Central memory CD8-positive, alpha-beta T cell (primary cell): ENCODE data around the gene CCBE1.

Source experiments
- ATAC-seq: fragments of 150-1000 bp; cut with Tn5 transposase; replicated peaks from 2 replicates; pipeline ENCODE4 v1.10.0; 2022; ENCODE audit warnings: mild to moderate bottlenecking, moderate FRiP score, moderate number of reproducible peaks; ENCODE audit not compliant: poor library complexity, severe bottlenecking; ENCODE audit errors: extremely low read depth
- DNase-seq, 2 donors: peaks; one replicate each; pipeline ENCODE4 v3.0.0; 2021; ENCODE audit warnings: low spot score in 2 of 2
- H3K27ac Mint-ChIP-seq: one replicate; pipeline ENCODE4 v1.8.0; 2022; ENCODE audit warnings: low read depth, mild to moderate bottlenecking, moderate library complexity, mixed read lengths
- H3K27me3 Mint-ChIP-seq: one replicate; pipeline ENCODE4 v1.8.0; 2022; ENCODE audit warnings: mixed read lengths
- H3K36me3 Mint-ChIP-seq: one replicate; pipeline ENCODE4 v1.8.0; 2022; ENCODE audit warnings: mild to moderate bottlenecking, moderate library complexity, mixed read lengths; ENCODE audit not compliant: insufficient read depth
- H3K4me1 Mint-ChIP-seq: one replicate; pipeline ENCODE4 v1.8.0; 2022; ENCODE audit warnings: mixed read lengths
- H3K4me3 Mint-ChIP-seq: one replicate; pipeline ENCODE4 v1.8.0; 2022; ENCODE audit warnings: mild to moderate bottlenecking, moderate library complexity, mixed read lengths
- H3K9me3 Mint-ChIP-seq: one replicate; pipeline ENCODE4 v1.8.0; 2022; ENCODE audit warnings: mixed read lengths

CCBE1 gene

GRCh38 chr18:59563176-59563785 lies 133.9 kb downstream of the CCBE1 start:
- Mint-ChIP-seq H3K4me3 (no peak overlapping the region), H3K27me3 (no peaks in the 10 kb centered on the region), H3K9me3 (peaks cover 9% of the 10 kb centered on the region), H3K36me3 (no peaks in the 10 kb centered on the region), H3K27ac (no peak overlapping the region), H3K4me1 (no peaks in the 10 kb centered on the region)
- no peak for DNase-seq
- no peak for ATAC-seq

GRCh38 chr18:59562751-59563150 lies 134.5 kb downstream of the CCBE1 start:
- no peak for ATAC-seq
- DNase-seq, result no peak
- Mint-ChIP-seq H3K36me3 (no peaks in the 10 kb centered on the region), H3K27me3 (no peaks in the 10 kb centered on the region), H3K4me1 (no peaks in the 10 kb centered on the region), H3K27ac (no peak overlapping the region), H3K9me3 (peaks cover 11% of the 10 kb centered on the region), H3K4me3 (no peak overlapping the region)

- Mint-ChIP-seq H3K27ac (no peak overlapping the region), H3K36me3 (no peaks in the 10 kb centered on the region), H3K9me3 (peaks cover 13% of the 10 kb centered on the region), H3K4me1 (no peaks in the 10 kb centered on the region), H3K4me3 (no peak overlapping the region), H3K27me3 (no peaks in the 10 kb centered on the region)
- ATAC-seq (no peak), DNase-seq (no peak)
Observed at GRCh38 chr18:59561612-59562011, 135.6 kb downstream of the CCBE1 start.

- Mint-ChIP-seq H3K4me3 (no peak overlapping the region), H3K4me1 (no peaks in the 10 kb centered on the region), H3K27ac (no peak overlapping the region), H3K36me3 (no peaks in the 10 kb centered on the region), H3K9me3 (peaks cover 13% of the 10 kb centered on the region), H3K27me3 (no peaks in the 10 kb centered on the region)
- ATAC-seq (no peak), DNase-seq (no peak)
Observed at GRCh38 chr18:59560556-59560955, 136.7 kb downstream of the CCBE1 start.

GRCh38 chr18:59559528-59559927 lies 137.7 kb downstream of the CCBE1 start:
- H3K27ac Mint-ChIP-seq, result no peak overlapping the region

GRCh38 chr18:59555995-59556659 lies 141.1 kb downstream of the CCBE1 start:
- DNase-seq (no peak), ATAC-seq (no peak)
- H3K36me3 Mint-ChIP-seq, result no peaks in the 10 kb centered on the region
- H3K9me3 Mint-ChIP-seq, result peaks cover 4% of the 10 kb centered on the region
- H3K4me1 Mint-ChIP-seq, result no peaks in the 10 kb centered on the region
- no peaks in the 10 kb centered on the region for H3K27me3 Mint-ChIP-seq
- H3K4me3 Mint-ChIP-seq, result no peak overlapping the region
- no peak overlapping the region for H3K27ac Mint-ChIP-seq

More at GRCh38 chr18:59559528-59559927, 137.7 kb downstream of the CCBE1 start:
- H3K9me3 Mint-ChIP-seq, result peaks cover 6% of the 10 kb centered on the region
- no peaks in the 10 kb centered on the region for H3K27me3 Mint-ChIP-seq
- H3K4me3 Mint-ChIP-seq, result no peak overlapping the region
- no peaks in the 10 kb centered on the region for H3K36me3 Mint-ChIP-seq
- DNase-seq (no peak), ATAC-seq (no peak)
- H3K4me1 Mint-ChIP-seq, result no peaks in the 10 kb centered on the region

- Mint-ChIP-seq H3K4me3 (no peak overlapping the region), H3K27me3 (no peaks in the 10 kb centered on the region), H3K27ac (no peak overlapping the region), H3K4me1 (no peaks in the 10 kb centered on the region), H3K36me3 (no peaks in the 10 kb centered on the region), H3K9me3 (peaks cover 4% of the 10 kb centered on the region)
- no peak for DNase-seq
- ATAC-seq, result no peak
Observed at GRCh38 chr18:59554796-59555335, 142.4 kb downstream of the CCBE1 start.

GRCh38 chr18:59553273-59553870 lies 143.9 kb downstream of the CCBE1 start:
- H3K27ac Mint-ChIP-seq, result no peak overlapping the region
- no peaks in the 10 kb centered on the region for H3K4me1 Mint-ChIP-seq
- no peak overlapping the region for H3K4me3 Mint-ChIP-seq
- H3K36me3 Mint-ChIP-seq, result no peaks in the 10 kb centered on the region
- no peak for DNase-seq
- ATAC-seq, result no peak
- H3K9me3 Mint-ChIP-seq, result peaks cover 4% of the 10 kb centered on the region
- H3K27me3 Mint-ChIP-seq, result peaks cover under 1% of the 10 kb centered on the region

GRCh38 chr18:59551902-59552635 lies 145.2 kb downstream of the CCBE1 start:
- H3K4me1 Mint-ChIP-seq, result no peaks in the 10 kb centered on the region
- H3K4me3 Mint-ChIP-seq, result no peak overlapping the region
- no peaks in the 10 kb centered on the region for H3K9me3 Mint-ChIP-seq
- H3K36me3 Mint-ChIP-seq, result no peaks in the 10 kb centered on the region
- no peak for DNase-seq
- H3K27me3 Mint-ChIP-seq, result peaks cover 14% of the 10 kb centered on the region
- no peak overlapping the region for H3K27ac Mint-ChIP-seq
- no peak for ATAC-seq

GRCh38 chr18:59550174-59550516 lies 147.1 kb downstream of the CCBE1 start:
- ATAC-seq (no peak), DNase-seq (no peak)
- H3K27ac Mint-ChIP-seq, result no peak overlapping the region
- H3K36me3 Mint-ChIP-seq, result no peaks in the 10 kb centered on the region
- H3K27me3 Mint-ChIP-seq, result peaks cover 14% of the 10 kb centered on the region
- no peak overlapping the region for H3K4me3 Mint-ChIP-seq
- no peaks in the 10 kb centered on the region for H3K4me1 Mint-ChIP-seq
- no peaks in the 10 kb centered on the region for H3K9me3 Mint-ChIP-seq

- no peaks in the 10 kb centered on the region for H3K4me1 Mint-ChIP-seq
- no peak for ATAC-seq
- H3K9me3 Mint-ChIP-seq, result no peaks in the 10 kb centered on the region
- H3K4me3 Mint-ChIP-seq, result no peak overlapping the region
- no peak for DNase-seq
- H3K27me3 Mint-ChIP-seq, result peaks cover 14% of the 10 kb centered on the region
- no peak overlapping the region for H3K27ac Mint-ChIP-seq
- no peaks in the 10 kb centered on the region for H3K36me3 Mint-ChIP-seq
Observed at GRCh38 chr18:59549503-59550173, 147.6 kb downstream of the CCBE1 start.

GRCh38 chr18:59547581-59548182 lies 149.5 kb downstream of the CCBE1 start:
- H3K9me3 Mint-ChIP-seq, result no peaks in the 10 kb centered on the region
- no peaks in the 10 kb centered on the region for H3K4me1 Mint-ChIP-seq
- no peak overlapping the region for H3K27ac Mint-ChIP-seq
- peaks cover 14% of the 10 kb centered on the region for H3K27me3 Mint-ChIP-seq
- H3K36me3 Mint-ChIP-seq, result no peaks in the 10 kb centered on the region
- DNase-seq (no peak), ATAC-seq (no peak)
- H3K4me3 Mint-ChIP-seq, result no peak overlapping the region
